Right lobe of liver (tissue), 6 donors: Measurements from ENCODE around the gene VPS33A. TPM values are rescaled to one million over a fixed set of nuclear protein-coding genes. Genes with fewer than 3 reads are reported as not detected.

Experiments used
- ATAC-seq, 4 donors: fragments of 200-7000 bp; cut with Tn5 transposase; one replicate each; pipeline ENCODE4 v1.9.1; 2020; ENCODE audit warnings: mild to moderate bottlenecking in 4 of 4, moderate library complexity in 4 of 4
- DNase-seq, 3 donors: peaks; one replicate each; pipeline ENCODE4 v3.0.0-alpha.2; 2020
- H3K27ac ChIP-seq, 3 donors: fragments of 200-600 bp; one replicate each; pipeline ENCODE4 v1.8.0; 2022
- H3K27me3 ChIP-seq, 2 donors: fragments of 200-600 bp; one replicate each; pipeline ENCODE4 v1.8.0; 2022
- H3K36me3 ChIP-seq, 4 donors: fragments of 200-600 bp; sonication (generic) in 1 of 4; one replicate each; pipeline versions ENCODE4 v1.5.1 to v1.8.0; 2017 to 2022; ENCODE audit warnings: control low read depth in 1 of 4
- H3K4me1 ChIP-seq, 4 donors: fragments of 200-600 bp; sonication (generic) in 1 of 4; one replicate each; pipeline versions ENCODE4 v1.5.1 to v1.8.0; 2017 to 2022; ENCODE audit warnings: control low read depth in 1 of 4
- H3K4me3 ChIP-seq, 3 donors: fragments of 200-600 bp; one replicate each; pipeline ENCODE4 v1.8.0; 2022
- H3K9me3 ChIP-seq, 4 donors: fragments of 200-600 bp; sonication (generic) in 1 of 4; one replicate each; pipeline versions ENCODE4 v1.5.1 to v1.8.0; 2017 to 2022; ENCODE audit warnings: control low read depth in 1 of 4
- POLR2A ChIP-seq: fragments of 450-650 bp; IDR thresholded peaks from one replicate; pipeline ENCODE4 v1.6.1; 2017; ENCODE audit warnings: antibody characterized with exemption, mild to moderate bottlenecking
- WGBS: methylation state at CpG from one replicate; pipeline ENCODE4 v1.1.6; 2018; ENCODE audit warnings: low coverage, low lambda C conversion rate; ENCODE audit not compliant: insufficient coverage; ENCODE audit errors: missing lambda C conversion rate; 5-methylcytosine and 5-hydroxymethylcytosine counted together
- intact Hi-C, 2 donors: fragments of 100-400 bp; cut with DNase I; formaldehyde crosslinking; loops; one replicate each; pipeline versions ENCODE4 v1.11.2 to v1.14.1; 2022
- total RNA-seq, 6 experiments: library from RNA; depleted of rRNA in 2 of 6; stranded (reverse); fragments of >200 nt in 2 of 6; fragmentation: NEBNext Ultra II Directional in 3 of 6; extraction: Animal tissue kit (Norgen Biotek cat#: 25700) in 3 of 6; gene quantifications; one replicate each; pipeline versions ENCODE4 v1.1.0 to v1.2.4, GENCODE V29; 2016 to 2023
- TF ChIP-seq, protein P1 (sequence below), 4 donors: fragments of 200-600 bp in 3 of 4; fragments of 450-650 bp in 1 of 4; IDR thresholded peaks; one replicate each; pipeline versions ENCODE4 v1.5.1 to v1.8.0; 2016 to 2022; ENCODE audit warnings: antibody characterized with exemption in 4 of 4, mild to moderate bottlenecking in 2 of 4
- donor health status: DM: no; HTN: yes; CAD: no.
- donor health status: DM: no; HTN: no; CAD: no.
- donor health status: DM: no; HTN: no; CAD: no.
- donor health status: DM: no; HTN: yes; CAD: no.
- donor health status: DM: no; HTN: yes; CAD: no.

VPS33A gene
- total RNA-seq, 6 experiments from 2014 or later, result 8.5 to 14.7 (median 11.6) TPM

DNA sequence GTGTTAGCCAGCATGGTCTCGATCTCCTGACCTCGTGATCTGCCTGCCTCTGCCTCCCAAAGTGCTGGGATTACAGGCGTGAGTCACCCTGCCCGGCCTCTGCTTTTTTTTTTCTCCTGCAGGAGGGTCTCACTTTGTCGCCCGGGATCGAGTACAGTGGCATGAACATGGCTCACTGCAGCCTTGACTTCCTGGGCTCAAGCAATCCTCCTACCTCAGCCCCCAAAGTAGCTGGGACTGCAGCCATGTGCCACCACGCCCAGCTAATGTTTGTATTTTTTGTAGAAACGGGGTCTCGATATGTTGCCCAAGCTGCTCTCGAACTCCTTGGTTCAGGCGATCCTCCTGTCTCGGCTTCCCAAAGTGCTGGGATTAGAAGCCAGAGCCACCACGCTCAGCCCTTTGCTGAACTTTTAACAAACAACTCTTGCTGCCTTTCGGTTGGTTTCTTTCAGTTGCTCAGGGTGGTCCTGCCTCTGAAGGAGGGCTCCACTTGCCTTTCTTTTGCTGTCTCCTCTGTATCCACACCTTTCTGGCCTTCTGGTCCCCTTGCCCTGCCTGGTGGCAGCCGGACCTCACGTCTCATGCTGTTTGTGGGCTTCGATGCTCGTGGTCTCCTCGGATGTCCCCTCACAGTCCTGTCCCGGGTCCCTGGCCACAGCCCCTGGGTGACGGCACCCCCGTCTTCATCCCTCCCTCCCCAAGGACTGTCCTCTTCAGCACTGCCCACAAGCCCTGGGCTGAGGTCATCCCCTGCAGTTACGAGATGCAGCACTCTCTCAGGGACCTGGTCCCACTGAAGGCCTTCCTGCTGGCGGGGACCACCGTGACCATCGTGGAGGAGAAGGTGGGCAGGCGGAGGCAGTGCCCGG is 66.6 kb downstream of the VPS33A start:
- ATAC-seq, result no peak
- intact Hi-C loops, result loop anchor here (5.0 to 10.0 kb wide), 2 partner anchors 55 to 62 kb away; no protein-coding TSS in a partner anchor
- 71% methylated on average over 17 of the region's 29 CpGs for WGBS
- Histone ChIP-seq H3K27ac (no peak overlapping the region), H3K4me1 (peaks cover 0 to 16% (median 0%) of the 10 kb centered on the region in 4 donors), H3K36me3 (no peaks in the 10 kb centered on the region), H3K27me3 (peaks cover 0 to 9% of the 10 kb centered on the region in 2 donors), H3K9me3 (no peaks in the 10 kb centered on the region), H3K4me3 (no peak overlapping the region)
- no peak for TF ChIP-seq POLR2A
- TF ChIP-seq, protein P1, sequence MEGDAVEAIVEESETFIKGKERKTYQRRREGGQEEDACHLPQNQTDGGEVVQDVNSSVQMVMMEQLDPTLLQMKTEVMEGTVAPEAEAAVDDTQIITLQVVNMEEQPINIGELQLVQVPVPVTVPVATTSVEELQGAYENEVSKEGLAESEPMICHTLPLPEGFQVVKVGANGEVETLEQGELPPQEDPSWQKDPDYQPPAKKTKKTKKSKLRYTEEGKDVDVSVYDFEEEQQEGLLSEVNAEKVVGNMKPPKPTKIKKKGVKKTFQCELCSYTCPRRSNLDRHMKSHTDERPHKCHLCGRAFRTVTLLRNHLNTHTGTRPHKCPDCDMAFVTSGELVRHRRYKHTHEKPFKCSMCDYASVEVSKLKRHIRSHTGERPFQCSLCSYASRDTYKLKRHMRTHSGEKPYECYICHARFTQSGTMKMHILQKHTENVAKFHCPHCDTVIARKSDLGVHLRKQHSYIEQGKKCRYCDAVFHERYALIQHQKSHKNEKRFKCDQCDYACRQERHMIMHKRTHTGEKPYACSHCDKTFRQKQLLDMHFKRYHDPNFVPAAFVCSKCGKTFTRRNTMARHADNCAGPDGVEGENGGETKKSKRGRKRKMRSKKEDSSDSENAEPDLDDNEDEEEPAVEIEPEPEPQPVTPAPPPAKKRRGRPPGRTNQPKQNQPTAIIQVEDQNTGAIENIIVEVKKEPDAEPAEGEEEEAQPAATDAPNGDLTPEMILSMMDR (IDR thresholded peaks at IDR 0.05), result no peak
- DNase-seq, result no peak

DNA sequence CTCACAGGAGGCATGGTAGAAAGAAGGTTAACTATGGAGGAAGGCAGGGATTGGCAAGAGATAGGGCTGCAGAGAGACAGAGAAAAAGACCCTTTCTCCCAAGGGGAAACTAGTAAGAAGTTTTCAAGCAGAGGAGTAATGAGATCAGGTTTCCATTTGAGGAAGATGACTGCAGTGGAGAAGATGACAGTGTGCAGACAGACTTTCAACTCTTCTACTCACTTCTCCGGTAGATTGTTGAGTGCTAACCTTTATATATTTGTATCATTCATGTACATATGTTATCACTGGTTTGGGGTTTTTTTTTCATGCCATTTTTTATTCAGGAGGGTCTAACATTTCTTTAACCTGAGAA is 68.7 kb downstream of the VPS33A start:
- 44% methylated on average over 1 of the region's 1 CpG for WGBS
- TF ChIP-seq POLR2A, result no peak
- TF ChIP-seq, protein P1 (IDR thresholded peaks at IDR 0.05), result no peak

DNA sequence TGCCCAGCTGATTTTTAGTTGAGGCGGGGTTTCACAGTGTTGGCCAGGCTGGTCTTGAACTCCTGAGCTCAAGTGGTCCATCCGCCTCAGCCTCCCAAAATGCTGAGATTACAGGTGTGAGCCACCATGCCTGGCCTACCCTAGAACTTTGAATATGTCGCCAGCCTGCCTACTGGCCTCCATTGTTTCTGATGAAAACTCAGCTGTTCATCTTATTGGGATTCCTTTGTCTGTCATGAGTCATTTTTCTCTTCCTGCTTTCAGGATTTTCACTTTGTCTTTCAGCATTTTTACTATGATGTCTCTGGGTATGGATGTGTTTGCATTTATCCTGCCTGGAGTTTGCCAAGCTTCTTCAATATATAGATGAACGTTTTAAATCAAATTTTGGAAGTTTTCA is 70.9 kb downstream of the VPS33A start:
- Histone ChIP-seq H3K36me3 (no peaks in the 10 kb centered on the region), H3K27me3 (no peaks in the 10 kb centered on the region), H3K4me3 (no peak overlapping the region), H3K9me3 (no peaks in the 10 kb centered on the region), H3K27ac (no peak overlapping the region), H3K4me1 (no peaks in the 10 kb centered on the region)
- no peak for DNase-seq
- TF ChIP-seq, protein P1 (IDR thresholded peaks at IDR 0.05), result no peak
- TF ChIP-seq POLR2A, result no peak
- WGBS, result 72% methylated on average over 2 of the region's 4 CpGs
- intact Hi-C loops, result loop anchor here (5.0 to 10.0 kb wide), 2 partner anchors 51 to 58 kb away; no protein-coding TSS in a partner anchor
- ATAC-seq, result no peak

More for the DNA sequence above, 68.7 kb downstream of the VPS33A start:
- ATAC-seq, result no peak
- H3K27ac ChIP-seq, result no peak overlapping the region
- no peaks in the 10 kb centered on the region for H3K36me3 ChIP-seq
- H3K4me3 ChIP-seq, result no peak overlapping the region
- no peak for DNase-seq
- H3K27me3 ChIP-seq, result peaks cover 0 to under 1% of the 10 kb centered on the region in 2 donors
- H3K9me3 ChIP-seq, result no peaks in the 10 kb centered on the region
- no peaks in the 10 kb centered on the region for H3K4me1 ChIP-seq
- intact Hi-C loops, result loop anchor here (5.0 to 10.0 kb wide), 2 partner anchors 53 to 60 kb away; no protein-coding TSS in a partner anchor

DNA sequence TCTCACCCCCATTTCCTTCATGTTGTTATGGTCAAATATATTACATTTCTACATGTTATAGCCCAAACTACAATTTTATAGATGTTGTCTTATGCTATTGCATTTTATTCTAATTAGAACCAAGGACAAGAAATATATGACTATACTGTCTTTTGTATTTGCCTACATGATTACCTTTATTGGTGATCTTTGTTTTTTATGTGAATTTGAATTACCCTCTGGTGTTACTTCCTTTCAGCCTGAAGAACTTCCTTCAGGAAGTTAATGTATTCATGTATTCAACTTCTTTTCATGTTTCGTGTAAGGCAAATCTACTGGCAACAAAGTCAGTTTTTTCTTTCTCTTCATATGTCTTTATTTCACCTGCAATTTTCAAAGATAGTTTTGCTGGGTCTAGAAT is 71.5 kb downstream of the VPS33A start:
- H3K4me3 ChIP-seq, result no peak overlapping the region
- intact Hi-C loops, result loop anchor here (5.0 to 10.0 kb wide), 2 partner anchors 50 to 58 kb away; no protein-coding TSS in a partner anchor
- TF ChIP-seq, protein P1 (IDR thresholded peaks at IDR 0.05), result no peak

More for the DNA sequence above, 71.5 kb downstream of the VPS33A start:
- ATAC-seq (no peak), DNase-seq (no peak)
- Histone ChIP-seq H3K27ac (no peak overlapping the region), H3K9me3 (no peaks in the 10 kb centered on the region), H3K4me1 (no peaks in the 10 kb centered on the region), H3K27me3 (no peaks in the 10 kb centered on the region), H3K36me3 (no peaks in the 10 kb centered on the region)
- 100% methylated on average over 1 of the region's 1 CpG for WGBS
